Bronchial epithelial cell (primary cell): Measurements from ENCODE around the gene PRPF40A. TPM values are rescaled to one million over a fixed set of nuclear protein-coding genes. Genes with fewer than 3 reads are reported as not detected.
A peak's percentile ranks its signal among the peaks of the same experiment; 100 is the strongest.

Source experiments
- DNase-seq: peaks from one replicate; pipeline ENCODE4 v3.0.0-alpha.2; 2010; ENCODE audit warnings: low read depth
- FAIRE-seq: peaks from 2 replicates; lab custom pipeline; 2011; peaks lifted over from hg19 to GRCh38; lab: Jason Lieb, UNC
- H3K27me3 ChIP-seq: 2 replicates; pipeline ENCODE4 v1.5.1; 2011; ENCODE audit warnings: low read length; ENCODE audit not compliant: control insufficient read depth, insufficient read depth
- H3K36me3 ChIP-seq: 2 replicates; pipeline ENCODE4 v1.5.1; 2011; ENCODE audit warnings: low read length; ENCODE audit not compliant: control insufficient read depth, insufficient read depth
- H3K4me3 ChIP-seq: 2 replicates; pipeline ENCODE4 v1.5.1; 2011; ENCODE audit warnings: mild to moderate bottlenecking, low read depth, low read length, control low read depth
- total RNA-seq: library from RNA; depleted of rRNA; stranded (reverse); fragments of >200 nt; gene quantifications from 2 replicates; pipeline ENCODE4 v1.2.1, GENCODE V29; 2014
- TF ChIP-seq, protein P1 (sequence below): IDR thresholded peaks from 2 replicates; pipeline ENCODE4 v1.5.1; 2011; ENCODE audit warnings: mild to moderate bottlenecking, moderate library complexity, low read length, control low read depth, inconsistent platforms; ENCODE audit not compliant: insufficient read depth, severe bottlenecking

PRPF40A gene
- total RNA-seq, 1 donor from 2014 or later, result 107 TPM

DNA sequence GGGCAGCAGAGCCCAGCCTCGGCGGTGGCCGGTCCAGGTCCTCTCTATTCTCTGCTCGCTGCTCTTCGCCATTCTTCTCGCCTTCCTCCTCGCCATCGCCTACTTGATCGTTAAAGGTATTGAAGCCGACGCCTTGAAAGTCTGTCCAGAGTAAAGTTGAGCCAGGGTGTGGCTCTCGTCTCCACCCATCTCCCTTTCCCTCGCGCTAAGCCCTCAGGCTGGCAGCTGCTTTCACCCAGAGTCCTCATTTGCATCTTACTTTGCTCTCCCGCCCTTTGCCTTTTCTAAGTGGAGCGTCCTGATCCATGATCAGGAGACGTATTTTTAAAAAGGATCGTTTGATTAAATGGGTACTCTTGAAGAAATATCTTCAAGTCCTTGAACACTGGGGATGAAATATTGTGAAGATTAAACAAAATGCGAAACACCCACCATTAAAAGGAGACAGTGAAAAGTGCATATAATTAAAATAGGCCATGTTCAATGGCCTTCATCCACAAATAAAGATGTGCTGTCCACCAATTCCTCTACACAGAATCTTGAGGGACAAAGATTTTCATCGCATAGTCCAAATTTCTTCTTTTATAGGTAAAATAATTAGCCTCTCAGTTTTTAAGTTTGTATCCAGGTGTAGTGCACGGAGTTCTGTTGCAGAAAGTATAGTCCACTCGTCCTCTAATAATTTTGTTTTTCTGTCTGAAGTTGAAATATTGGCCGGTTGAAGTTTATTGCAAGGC is 1.8 kb upstream of the PRPF40A start:
- peak overlapping the region; percentile 93 for H3K4me3 ChIP-seq
- peaks cover 1% of the 10 kb centered on the region for H3K36me3 ChIP-seq
- FAIRE-seq, result no peak
- no peaks in the 10 kb centered on the region for H3K27me3 ChIP-seq
- DNase-seq, result peak; percentile 78
- TF ChIP-seq, protein P1, sequence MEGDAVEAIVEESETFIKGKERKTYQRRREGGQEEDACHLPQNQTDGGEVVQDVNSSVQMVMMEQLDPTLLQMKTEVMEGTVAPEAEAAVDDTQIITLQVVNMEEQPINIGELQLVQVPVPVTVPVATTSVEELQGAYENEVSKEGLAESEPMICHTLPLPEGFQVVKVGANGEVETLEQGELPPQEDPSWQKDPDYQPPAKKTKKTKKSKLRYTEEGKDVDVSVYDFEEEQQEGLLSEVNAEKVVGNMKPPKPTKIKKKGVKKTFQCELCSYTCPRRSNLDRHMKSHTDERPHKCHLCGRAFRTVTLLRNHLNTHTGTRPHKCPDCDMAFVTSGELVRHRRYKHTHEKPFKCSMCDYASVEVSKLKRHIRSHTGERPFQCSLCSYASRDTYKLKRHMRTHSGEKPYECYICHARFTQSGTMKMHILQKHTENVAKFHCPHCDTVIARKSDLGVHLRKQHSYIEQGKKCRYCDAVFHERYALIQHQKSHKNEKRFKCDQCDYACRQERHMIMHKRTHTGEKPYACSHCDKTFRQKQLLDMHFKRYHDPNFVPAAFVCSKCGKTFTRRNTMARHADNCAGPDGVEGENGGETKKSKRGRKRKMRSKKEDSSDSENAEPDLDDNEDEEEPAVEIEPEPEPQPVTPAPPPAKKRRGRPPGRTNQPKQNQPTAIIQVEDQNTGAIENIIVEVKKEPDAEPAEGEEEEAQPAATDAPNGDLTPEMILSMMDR, result no peak

DNA sequence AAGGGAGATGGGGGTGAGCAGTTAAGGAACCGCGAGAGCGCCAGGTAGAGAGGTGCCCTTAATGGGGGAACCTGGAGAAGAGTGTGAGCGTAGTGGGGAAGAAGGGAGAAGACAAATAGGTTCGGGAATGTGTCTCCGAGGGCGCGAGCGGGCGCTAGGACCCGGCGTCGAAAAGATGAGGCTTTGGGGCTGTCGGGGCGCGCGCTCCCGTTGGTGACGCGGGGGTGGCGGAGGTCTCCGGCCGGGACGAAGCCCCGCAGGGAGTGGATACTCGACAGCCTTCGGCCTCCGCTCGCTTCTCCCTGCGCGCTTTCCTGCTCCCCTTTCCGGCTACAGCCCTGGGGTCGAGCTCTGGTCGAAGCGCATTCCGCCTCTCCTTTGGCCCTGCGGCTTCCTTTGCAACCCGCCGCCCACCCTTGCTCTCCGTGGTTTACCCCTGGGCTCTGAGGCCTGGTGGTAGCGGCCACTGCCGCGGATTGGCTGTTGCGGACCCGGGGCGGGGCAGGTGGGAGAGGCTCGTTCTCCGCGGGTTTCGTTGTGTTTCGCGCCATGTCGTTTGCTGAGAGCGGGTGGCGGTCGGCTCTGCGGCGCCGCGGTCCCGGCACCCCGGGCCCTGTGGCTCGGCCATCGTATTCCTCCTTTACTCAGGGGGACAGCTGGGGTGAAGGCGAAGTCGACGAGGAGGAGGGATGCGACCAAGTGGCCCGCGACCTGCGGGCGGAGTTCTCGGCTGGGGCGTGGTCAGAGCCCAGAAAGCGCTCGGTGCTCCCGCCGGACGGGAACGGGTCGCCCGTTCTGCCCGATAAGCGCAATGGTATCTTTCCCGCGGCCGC is 1.0 kb upstream of the PRPF40A start, which contains the start of gene ARL6IP6:
ARL6IP6 (plus strand) TSS at position 545 of the 833 bp plus-strand sequence; CDS start at position 550, 5 bp downstream.
- TF ChIP-seq, protein P1, result no peak
- FAIRE-seq (no peak), DNase-seq (peak; percentile 80)
- H3K27me3 ChIP-seq, result no peaks in the 10 kb centered on the region
- H3K4me3 ChIP-seq, result peak within 1 kb of the TSS; percentile 93
- H3K36me3 ChIP-seq, result peaks cover 1% of the 10 kb centered on the region

DNA sequence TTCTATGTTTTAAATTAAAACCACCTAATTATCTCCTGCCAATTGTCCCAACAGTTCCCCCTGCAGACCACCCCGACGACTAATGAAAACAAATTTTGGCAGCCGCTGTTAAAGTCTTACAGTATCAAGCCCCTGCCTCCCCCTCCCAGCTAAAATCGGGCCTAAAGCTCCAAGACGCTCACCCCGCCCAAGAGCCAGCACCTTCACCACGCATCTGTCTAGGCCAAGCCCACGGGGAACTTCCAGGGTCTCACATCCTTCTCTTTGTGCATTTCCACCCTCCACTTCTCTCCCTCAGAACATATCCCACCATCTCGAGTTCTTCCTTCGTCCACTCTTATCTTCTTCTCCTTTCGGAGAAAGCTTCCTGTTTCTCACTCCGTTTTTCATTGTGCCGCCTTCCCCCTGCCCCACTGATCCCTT is 445 bp downstream of the PRPF40A start:
- Histone ChIP-seq H3K27me3 (no peaks in the 10 kb centered on the region), H3K4me3 (peak overlapping the region; percentile 93), H3K36me3 (peaks cover 2% of the 10 kb centered on the region)
- DNase-seq (peak; percentile 29), FAIRE-seq (no peak)
- TF ChIP-seq, protein P1, result no peak

DNA sequence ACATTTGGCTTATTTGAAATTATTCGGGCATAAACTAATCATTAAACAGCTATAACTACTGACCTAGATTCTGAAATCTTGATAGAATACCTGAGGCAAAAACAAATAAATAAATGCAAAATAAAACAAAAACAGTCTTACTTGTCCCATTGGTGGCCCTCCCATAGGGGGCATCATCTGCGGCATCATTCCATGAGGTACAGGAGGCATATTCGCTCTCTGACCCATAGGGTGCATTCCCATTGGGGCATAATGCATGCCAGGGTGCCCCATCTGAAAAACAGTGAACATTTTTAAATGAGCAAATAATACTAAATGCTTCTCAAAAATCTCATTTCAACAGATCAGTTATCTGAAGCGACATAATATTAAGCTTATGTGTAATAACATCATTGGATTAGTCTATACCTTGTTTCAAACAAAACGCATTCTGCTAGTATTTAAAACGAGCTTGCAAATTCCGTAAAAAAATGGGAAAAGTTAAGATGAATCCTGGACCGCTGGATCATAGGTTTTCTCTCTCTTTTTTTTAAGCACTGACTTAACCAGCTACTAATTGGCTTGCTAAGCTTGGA is 1.3 kb downstream of the PRPF40A start:
- FAIRE-seq (no peak), DNase-seq (peak; percentile 48)
- Histone ChIP-seq H3K36me3 (peaks cover 3% of the 10 kb centered on the region), H3K4me3 (peak overlapping the region; percentile 93), H3K27me3 (no peaks in the 10 kb centered on the region)
- TF ChIP-seq, protein P1, result peak; percentile 41

DNA sequence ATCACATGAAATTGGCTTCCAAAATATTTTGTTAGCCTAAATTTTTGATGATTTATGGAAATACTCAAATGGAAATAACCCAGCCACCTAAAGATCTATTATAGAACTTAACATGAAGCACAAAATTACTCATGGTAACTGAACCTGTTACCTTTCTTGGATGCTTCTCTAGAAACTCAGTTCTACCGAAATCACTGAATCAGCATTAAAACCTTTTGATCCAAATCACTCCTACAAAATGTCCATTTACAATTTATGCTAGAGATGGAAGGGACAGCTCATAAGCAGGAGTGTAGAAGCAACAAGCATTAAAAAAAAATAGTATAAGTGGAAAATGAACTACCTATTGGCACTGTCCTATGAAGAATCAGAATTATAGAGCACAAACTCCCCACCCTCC is 2.1 kb downstream of the PRPF40A start:
- DNase-seq, result no peak
- no peak for FAIRE-seq
- Histone ChIP-seq H3K4me3 (no peak overlapping the region), H3K36me3 (peaks cover 3% of the 10 kb centered on the region), H3K27me3 (no peaks in the 10 kb centered on the region)
- TF ChIP-seq, protein P1, result no peak
